ENCODE data around the gene PAEP.

PAEP gene

DNA sequence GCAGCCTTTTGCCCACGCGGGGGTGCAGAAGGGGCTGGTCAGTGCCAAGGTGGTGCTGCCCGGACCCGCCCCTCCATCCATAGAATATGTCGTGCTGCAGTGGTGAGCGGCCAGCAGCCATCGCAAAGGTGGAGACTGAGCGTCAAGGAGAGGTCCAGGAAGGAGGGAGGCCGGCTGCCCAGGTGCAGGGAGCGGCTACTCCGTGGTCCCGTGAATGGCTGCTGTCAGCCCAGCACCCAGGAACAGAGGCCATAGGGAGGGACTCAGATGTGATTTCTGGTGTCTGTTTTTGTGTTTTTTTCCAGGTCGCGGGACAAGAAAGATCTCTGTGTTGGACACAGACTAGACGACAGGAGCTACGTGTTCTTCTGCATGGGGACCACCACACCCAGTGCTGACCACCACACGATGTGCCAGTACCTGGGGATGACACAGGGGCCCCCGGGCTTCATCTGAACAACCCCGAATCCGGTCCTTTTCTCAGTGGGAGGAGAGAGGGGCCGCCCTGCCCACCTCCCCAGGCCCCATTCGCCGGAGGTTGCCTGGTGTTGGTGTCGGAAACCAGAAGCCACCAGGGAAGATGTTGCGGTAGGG, 29.0 kb downstream of the PAEP start:
- intact Hi-C loops (cut with DNase I), result no loop called here
- peak in 2 of 10 donors; percentile 63 to 66 for DNase-seq

DNA sequence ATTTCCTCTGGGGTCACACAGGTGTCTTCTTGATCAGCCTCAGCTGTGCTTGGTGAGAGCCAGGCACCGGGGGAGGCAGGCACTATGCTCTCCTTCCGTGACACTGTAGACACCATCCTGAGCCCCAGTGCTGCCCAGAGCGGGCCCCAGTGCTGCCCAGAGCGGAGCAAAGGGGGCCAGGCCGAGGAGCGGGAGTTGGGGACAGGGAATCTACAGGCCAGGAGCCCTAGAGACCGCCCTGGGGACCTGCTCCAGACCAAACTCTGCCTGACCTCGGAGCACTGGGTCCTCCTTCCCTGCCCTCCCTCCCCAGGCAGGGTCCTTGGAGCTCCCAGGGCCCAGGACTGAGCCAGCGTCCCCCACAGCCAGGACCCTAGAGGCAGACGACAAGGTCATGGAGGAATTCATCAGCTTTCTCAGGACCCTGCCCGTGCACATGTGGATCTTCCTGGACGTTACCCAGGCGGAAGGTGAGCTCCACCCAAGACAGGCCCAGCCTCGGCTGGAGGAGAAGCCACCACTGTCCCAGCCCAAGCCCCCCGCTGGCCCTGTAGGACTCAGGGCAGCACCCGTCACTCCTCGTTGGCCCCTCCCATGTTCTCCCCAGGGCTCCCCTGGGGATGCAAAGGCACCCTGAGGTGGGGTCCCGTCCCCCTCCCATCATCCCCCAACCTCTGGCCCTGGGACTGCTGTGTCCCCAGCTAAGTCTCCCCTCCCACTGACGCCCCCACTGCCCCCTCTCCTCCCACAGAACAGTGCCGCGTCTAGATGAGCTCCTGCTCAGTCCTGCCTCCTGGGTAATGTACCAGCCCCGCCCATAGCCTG, 30.2 kb downstream of the PAEP start:
- intact Hi-C loops (cut with DNase I), result no loop called here

DNA sequence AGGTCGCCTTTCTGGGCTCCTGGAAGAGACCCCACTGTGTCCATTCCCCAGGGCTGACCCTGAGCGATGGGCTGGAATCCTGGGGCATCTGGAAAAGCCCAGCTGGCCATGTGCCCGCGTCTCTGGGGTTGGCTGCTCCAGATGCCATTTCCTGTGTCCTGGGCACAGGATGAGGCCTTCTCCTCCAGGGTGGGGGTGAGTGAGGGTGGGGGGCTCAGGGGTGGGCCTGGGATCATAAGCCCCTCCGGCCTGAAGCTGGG, 30.7 kb downstream of the PAEP start:
- no peak for DNase-seq
- intact Hi-C loops (cut with DNase I), result no loop called here

More for the DNA sequence above, 30.2 kb downstream of the PAEP start:
- DNase-seq, result peak in 2 of 10 donors; percentile 55 to 66

DNA sequence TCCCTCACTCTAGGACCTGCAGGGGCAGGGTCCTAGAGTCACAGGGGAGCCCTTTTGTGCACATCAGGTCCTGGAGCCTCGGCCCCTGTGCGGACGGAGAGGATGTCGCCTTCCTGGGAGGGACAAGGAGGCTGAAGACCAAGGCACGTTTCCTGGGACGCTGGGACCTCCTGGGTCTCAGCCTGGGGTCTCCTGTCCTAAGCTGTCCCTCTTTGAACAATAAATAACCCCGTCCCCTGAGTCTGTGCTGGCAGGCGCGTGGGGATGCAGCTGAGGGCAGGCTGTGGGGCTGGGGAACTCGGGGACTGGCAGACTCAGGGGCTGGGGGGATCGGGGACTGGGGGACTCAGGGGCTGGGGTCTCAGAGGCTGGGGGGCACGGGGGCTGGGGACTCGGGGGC, 31.1 kb downstream of the PAEP start:
- intact Hi-C loops (cut with DNase I), result no loop called here
- DNase-seq, result peak in 1 of 10 donors; percentile 55

DNA sequence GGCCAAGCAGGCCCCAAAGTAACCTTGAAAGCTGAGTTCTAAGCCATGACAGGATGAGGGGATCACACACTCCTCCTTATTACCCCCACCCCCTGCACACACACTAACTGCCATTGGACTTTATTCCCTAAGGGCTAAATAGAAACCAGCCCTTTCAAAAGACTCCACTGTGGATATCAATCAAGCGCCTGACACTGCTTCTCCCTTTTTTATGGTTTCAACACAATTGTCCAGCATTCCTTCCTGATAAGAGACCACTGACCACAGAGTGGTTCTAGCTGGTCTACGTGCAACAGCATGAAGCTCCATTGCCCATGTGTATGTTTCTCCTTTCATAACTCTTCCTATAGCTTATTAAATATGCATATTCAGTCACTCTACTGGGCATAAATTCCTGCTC, 34.7 kb downstream of the PAEP start:
- no peak for DNase-seq
- intact Hi-C loops (cut with DNase I), result no loop called here

DNA sequence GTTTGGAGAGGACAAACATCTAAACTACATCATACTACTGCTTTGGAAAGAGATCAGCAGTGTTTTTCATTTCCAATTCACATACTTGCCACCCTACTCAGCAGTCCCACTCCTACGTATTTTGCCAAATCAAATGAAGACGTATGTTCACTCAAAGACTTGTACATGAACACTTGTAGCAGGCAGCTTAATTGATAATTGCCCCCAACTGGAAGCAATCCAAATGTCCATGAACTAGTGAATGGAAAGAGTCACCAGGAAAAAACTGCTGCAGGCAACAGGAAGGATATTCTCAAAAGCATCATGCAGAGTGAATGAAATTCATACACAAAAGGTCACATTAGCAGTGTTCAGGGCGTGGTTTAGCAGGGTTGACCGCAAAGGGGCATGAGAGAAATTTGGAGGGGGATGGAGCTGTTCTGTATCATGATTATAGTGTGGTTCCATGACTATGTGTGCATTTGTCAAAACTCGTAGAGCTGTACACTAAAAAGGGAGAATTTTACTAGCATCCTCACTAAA, 38.8 kb downstream of the PAEP start:
- intact Hi-C loops (cut with DNase I), result loop anchor here (10.0 kb wide), 1 partner anchor 524 kb away; no protein-coding TSS in a partner anchor

DNA sequence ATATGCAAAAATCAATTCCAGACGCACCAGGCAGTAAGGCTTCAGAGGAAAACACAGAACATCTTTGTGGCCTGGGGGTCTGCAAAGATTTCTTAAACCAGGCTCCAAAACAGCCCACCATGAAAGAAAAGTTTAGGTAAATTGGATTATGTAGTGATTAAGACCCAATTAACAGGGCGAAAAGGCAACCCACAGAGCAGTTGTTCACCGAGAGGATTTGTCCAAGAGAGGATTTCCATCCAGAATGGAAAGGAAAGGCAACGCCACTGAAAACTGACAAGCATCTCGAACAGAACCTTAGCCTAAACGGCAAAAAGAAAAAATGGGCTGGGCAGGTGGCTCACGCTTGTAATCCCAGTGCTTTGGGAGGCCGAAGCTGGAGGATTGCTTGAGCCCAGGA, 40.4 kb downstream of the PAEP start:
- intact Hi-C loops (cut with DNase I), result loop anchor here (10.0 kb wide), 1 partner anchor 523 kb away; no protein-coding TSS in a partner anchor

More for the DNA sequence above, 38.8 kb downstream of the PAEP start:
- no peak for DNase-seq

DNA sequence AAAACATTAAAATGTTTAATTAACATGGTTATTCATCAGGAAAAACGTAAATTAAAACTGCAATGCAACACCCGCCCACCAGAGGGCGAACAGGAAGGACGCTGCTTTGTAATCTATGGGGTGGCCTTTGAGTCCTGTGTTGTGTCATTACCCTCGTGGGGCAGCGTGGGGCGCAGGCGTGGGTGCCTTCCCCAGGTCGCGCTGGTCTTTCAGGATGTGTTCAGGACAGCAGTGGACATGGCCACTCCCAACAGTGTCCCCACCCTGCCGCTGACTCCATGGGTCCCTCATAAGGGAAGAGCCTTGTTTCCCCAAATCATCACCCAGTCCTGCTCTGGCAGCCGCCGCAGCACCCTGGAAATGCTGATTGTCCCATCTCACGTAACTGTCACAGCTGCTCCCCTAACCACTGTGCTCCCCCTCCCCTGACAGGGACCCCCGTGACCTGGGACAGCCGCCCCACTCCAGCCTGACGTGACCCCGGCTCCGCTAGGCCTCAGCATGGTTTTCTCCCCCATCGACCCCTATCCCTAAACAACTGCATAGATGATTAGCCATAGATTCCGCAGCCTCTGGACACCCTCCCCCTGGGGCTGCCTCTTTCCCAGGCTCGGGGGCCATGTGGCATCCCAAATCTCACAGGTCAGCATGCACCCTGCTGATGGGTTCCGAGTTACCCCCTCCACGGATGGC, 41.4 kb downstream of the PAEP start:
- peak in 6 of 10 donors; percentile 32 to 71 (median 54) for DNase-seq

More for the DNA sequence above, 40.4 kb downstream of the PAEP start:
- DNase-seq, result no peak

DNA sequence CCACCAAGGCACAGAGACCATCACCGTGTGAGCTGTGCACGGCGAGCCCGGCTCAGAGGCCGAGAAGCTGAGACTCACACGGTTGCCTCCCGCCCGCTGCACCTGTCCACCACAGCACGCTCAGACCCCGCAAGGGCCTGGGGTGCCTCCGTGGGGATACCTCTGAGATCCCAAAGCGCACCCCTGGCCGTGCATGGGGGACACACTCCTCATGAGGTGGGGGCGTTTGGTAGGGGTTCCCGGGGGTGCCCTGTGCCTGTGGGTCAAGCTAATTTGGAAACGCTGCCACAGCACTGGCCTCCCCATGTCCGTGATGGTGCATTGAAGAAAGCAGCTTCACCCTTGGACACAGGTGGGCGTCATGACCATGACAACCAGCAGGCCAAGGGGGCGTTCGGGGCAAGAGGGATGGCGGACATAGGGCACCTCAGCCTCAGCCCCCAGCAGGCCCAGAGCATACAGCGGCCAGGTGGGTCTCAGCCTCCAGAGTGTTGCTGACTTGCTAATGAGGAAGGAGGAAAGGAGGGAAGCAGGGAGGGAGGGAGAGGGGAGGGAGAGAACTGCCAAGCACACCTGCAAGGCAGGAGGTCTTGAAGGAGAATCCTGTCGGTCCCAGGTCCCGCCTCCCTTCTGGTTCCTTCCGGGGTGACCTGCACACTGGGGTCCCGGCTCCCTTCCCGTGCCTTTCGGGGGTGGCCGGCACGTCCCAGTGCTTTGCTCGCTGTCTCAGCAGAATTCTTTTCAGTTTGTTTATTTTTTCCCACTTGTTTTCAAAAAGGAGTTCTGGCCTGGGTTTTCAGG, 43.1 kb downstream of the PAEP start:
- intact Hi-C loops (cut with DNase I), result loop anchor here (10.0 kb wide), 1 partner anchor 520 kb away; no protein-coding TSS in a partner anchor
- DNase-seq, result peak in 3 of 10 donors; percentile 67 to 85 (median 83)

More for the DNA sequence above, 41.4 kb downstream of the PAEP start:
- intact Hi-C loops (cut with DNase I), result loop anchor here (10.0 kb wide), 1 partner anchor 522 kb away; no protein-coding TSS in a partner anchor

DNA sequence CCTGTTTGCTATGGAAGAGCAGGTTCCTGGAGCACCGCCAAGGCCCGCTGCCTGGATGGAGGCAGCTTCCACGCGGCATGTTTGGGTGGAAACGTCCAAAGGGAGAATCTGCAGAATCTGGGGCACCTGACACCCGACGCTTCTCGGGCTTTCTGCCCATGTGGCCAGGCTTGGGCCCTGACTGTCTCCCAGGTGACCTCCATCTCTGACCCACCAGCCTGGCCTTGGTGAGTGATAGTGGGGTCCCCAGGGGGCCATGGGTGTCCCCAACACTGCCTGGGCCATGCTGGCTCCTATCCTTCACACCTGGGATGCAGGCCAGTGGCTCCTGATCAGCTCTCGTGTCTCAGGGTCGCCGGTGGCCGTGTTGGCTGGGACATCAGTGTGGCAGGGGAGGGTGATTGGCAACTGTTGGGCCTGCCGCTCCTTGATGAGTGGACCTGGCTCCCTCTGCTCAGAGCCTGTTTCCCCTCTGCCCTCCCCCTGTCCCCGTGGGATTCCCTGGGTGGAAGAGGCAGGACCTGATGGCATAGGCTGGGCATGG, 43.8 kb downstream of the PAEP start:
- peak in 7 of 10 donors; percentile 33 to 89 (median 60) for DNase-seq
- intact Hi-C loops (cut with DNase I), result loop anchor here (10.0 kb wide), 1 partner anchor 519 kb away; no protein-coding TSS in a partner anchor

DNA sequence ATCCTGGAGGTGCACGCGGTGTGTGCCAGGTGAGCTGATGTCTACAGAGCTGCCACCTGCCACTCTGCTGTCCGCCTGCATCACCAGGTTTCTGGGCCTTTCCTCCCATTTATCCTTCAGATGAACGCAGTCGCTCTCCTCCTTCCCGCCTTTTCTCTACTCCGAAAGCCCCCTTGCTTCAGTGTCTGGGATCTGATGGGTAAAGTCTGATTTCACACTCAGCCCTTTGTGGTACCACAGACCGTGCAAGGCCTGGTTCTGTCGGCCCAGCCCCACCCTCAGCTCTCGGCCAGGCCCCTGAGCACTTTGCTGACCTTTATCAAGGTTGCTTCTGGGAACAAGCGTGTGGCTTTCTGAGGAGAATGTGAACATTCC, 45.3 kb downstream of the PAEP start:
- intact Hi-C loops (cut with DNase I), result loop anchor here (10.0 kb wide), 1 partner anchor 518 kb away; no protein-coding TSS in a partner anchor
- DNase-seq, result peak in 1 of 10 donors; percentile 58

DNA sequence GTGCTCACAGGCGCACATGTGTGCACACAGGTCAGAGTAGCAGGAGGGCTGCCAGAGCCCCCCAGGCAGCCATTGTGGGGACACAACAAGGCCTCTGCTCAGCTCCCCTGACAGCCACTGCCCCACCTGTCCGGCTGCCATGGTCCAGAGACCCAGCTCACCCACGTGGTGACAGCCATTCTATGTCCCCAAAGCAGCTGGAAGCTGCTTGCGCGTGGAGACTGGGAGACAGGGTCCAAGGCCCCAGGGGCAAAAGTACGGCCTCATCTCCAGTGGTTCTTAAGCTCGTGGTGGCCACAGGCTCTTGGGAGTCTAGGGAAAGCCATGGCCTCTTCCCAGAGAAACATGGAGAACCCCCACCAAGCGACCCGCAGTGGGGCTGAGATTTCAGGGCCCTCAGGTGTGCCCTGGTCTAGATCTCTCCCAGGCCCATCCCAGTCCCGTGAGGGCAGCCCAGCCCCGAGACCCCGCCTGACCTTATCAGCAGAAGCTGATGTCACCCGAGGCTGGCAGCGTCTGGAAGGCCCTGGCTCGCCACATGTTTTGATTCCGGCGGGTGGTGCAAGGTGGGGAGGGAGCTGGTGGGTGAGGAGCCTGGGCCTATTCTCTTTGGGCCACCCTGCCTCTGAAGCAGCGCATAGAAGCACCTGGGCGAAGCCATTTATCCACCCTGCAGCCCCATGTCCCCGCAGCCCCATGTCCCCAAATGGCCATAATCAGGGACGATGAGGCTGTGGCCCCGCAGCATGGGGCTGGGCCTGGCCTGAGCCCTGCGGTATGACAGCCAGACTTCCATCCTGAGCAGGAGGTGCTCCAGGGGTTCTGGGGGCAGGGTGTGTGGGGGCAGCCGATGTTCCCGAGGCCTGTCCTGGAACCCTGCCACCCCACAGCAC, 46.1 kb downstream of the PAEP start:
- intact Hi-C loops (cut with DNase I), result loop anchor here (10.0 kb wide), 1 partner anchor 517 kb away; no protein-coding TSS in a partner anchor

DNA sequence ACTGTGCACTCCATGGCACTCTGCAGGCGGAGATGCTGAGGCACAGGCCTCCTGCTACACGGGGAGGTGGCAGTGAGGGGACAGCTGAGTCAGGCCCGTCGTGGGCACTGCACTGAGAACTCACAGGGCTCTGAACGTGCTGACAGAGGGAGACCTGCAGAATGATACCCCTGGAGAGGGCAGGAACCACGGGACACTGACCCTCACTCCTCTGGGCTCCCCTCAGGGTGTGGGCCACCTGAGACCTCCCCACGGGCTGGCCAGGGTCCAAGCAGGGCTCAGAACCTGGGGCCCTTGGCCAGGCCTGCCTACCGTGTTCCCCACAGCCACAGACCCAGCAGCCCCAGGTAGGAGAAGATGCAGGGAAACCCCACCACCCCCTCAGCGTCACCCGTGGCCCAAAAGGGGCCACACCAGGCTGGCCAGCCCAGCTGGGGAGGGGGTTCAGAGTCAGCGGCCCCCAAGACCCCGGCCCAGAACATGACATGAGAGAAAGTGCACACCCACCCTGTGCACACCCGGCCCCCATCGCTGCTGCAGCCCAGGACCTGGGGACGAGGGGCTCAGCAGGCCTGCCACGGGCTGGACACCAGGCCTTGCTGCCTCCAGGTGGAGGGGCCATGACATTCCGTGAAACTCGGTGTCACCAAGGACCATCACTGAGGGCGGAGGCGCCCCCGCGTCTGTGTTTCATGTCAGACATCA, 46.9 kb downstream of the PAEP start:
- intact Hi-C loops (cut with DNase I), result loop anchor here (10.0 kb wide), 1 partner anchor 516 kb away; no protein-coding TSS in a partner anchor
- DNase-seq, result peak in 2 of 10 donors; percentile 81 to 82

More for the DNA sequence above, 46.1 kb downstream of the PAEP start:
- peak in 2 of 10 donors; percentile 77 to 79 for DNase-seq

DNA sequence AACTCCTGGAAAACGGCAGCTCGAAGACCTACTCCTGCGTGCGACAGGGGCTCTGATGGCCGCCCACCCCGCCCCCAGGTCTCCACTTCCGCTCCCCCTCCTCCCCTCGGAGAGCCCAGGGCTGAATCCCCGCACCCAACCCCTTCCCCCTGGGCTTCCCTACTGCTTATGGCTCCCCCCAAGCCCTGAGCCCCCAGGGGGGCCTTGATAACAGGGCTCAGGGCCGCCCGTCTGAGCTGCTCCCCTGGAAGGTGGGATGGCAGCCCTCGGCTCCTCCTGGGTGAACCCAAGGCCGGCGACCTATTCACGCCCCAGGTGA, 47.4 kb downstream of the PAEP start:
- DNase-seq, result peak in 1 of 10 donors; percentile 64
- intact Hi-C loops (cut with DNase I), result loop anchor here (10.0 kb wide), 1 partner anchor 516 kb away; no protein-coding TSS in a partner anchor

DNA sequence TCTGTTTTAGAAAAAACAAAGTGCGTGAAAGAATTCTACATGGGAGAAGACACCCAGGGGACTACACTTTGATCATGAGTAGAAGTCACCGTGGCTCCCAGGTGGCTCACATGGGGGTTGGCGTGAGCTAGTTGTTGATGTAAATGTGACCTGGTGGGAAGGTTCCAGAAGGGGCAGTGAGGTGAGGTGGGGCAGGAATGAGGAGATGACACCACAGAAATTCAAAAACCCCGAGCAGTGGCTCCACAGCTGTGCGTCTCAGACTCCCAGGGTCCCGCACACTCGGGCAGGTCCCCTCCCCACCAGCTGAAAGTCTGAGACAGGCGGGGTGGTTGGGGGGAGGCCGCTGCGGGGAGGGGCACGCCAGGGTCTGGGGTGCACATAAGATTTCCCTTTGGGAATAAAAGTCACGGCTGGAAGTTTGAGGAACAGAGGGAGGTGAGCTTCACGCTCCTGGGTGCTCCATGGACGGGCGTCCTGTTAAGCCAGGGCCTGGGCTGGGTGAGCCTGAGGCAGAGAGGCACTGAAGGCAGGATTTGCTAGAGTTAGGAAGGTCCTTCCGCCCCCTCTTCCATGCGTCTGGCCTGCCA, 47.9 kb downstream of the PAEP start:
- intact Hi-C loops (cut with DNase I), result loop anchor here (10.0 kb wide), 1 partner anchor 515 kb away; no protein-coding TSS in a partner anchor
- DNase-seq, result peak in 2 of 10 donors; percentile 48 to 61

DNA sequence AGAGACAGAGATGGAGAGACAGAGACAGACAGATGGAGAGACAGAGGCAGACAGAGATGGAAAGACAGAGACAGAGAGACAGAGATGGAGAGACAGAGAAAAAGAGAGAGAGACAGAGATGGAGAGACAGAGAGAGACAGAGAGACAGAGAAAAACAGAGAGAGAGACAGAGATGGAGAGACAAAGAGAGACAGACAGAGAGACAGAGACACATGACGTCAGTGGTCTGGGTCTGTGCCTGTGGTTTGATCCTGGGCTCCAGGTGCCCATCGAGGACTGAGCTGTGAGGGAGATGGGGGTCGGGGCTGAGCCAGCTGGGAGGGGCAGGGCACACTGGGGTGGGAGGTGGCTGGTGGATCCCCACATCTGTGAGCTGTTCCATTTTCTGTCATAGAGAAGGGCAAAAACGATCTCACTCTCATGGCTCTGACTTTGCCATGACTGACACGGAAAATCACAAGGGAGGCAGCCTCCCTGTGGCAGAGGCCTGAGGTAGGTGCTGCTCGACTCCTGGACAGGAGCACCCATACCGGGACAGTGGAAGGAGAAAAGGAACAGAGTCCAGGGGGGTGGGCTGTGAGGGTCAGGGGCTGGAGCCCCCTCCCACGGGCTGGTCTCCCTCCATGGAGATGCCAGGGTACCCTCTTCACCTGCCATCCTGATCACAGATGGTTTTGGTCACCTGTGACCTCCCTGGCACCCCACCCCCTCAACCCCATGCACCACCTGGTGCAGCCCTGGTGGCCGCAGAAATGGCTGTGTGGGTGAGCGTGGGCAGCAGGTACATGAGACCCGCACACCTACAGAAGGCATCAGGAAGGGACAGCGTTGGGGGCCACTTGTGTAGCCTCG, 49.0 kb downstream of the PAEP start:
- intact Hi-C loops (cut with DNase I), result no loop called here
- DNase-seq, result peak in 2 of 10 donors; percentile 43 to 67
